IPS DF 19.7 (cell line): ENCODE results near the gene CHERP.

Experiments used
- DNase-seq: peaks from one replicate; pipeline ENCODE4 v3.0.0-alpha.2; 2013; ENCODE audit warnings: low read depth, low spot score

The CHERP gene

GRCh38 chr19:16542045-16542909 is at the start of gene CHERP:
Gene CHERP (minus strand): TSS chr19:16542437. CDS start chr19:16542378, 59 bp downstream.
- peak; percentile 64 for DNase-seq

GRCh38 chr19:16590876-16591802 is 48.9 kb upstream of the CHERP start:
- no peak for DNase-seq

GRCh38 chr19:16589917-16590316 is 47.7 kb upstream of the CHERP start:
- no peak for DNase-seq

- DNase-seq: no peak
These were observed 46.8 kb upstream of the CHERP start for GRCh38 chr19:16588824-16589577.

GRCh38 chr19:16587833-16588823 is 45.9 kb upstream of the CHERP start:
- no peak for DNase-seq

GRCh38 chr19:16586991-16587832 is 45.0 kb upstream of the CHERP start:
- no peak for DNase-seq

GRCh38 chr19:16586477-16586871 is 44.2 kb upstream of the CHERP start:
- DNase-seq: no peak

- DNase-seq: no peak
These were observed 43.7 kb upstream of the CHERP start for GRCh38 chr19:16585808-16586476.

- DNase-seq: no peak
These were observed 43.0 kb upstream of the CHERP start for GRCh38 chr19:16585094-16585801.

- DNase-seq: peak; percentile 28
These were observed 42.2 kb upstream of the CHERP start for GRCh38 chr19:16584248-16585093.

GRCh38 chr19:16582486-16583261 is 40.4 kb upstream of the CHERP start:
- DNase-seq: no peak

GRCh38 chr19:16581971-16582343 is 39.7 kb upstream of the CHERP start:
- DNase-seq: no peak

GRCh38 chr19:16581145-16581970 is 39.1 kb upstream of the CHERP start:
- DNase-seq: no peak

- no peak for DNase-seq
These were observed 37.1 kb upstream of the CHERP start for GRCh38 chr19:16579381-16579780.

GRCh38 chr19:16577531-16577985 is 35.3 kb upstream of the CHERP start:
- no peak for DNase-seq
